WERI-Rb-1 (cell line): ENCODE results near the gene ZDHHC6.

Source experiments
- DNase-seq: peaks from one replicate; pipeline ENCODE4 v3.0.0-alpha.2; 2020
- H3K27ac ChIP-seq: fragments of 250-450 bp; sonication (Bioruptor Pico); 2 replicates; pipeline ENCODE4 v1.5.1; 2020; ENCODE audit warnings: mild to moderate bottlenecking, moderate library complexity
- H3K27me3 ChIP-seq: fragments of 250-450 bp; sonication (Bioruptor Pico); 2 replicates; pipeline ENCODE4 v1.5.1; 2021; ENCODE audit warnings: mild to moderate bottlenecking, low read depth, moderate library complexity; ENCODE audit not compliant: insufficient read depth, severe bottlenecking
- H3K36me3 ChIP-seq: fragments of 250-450 bp; sonication (Bioruptor Pico); 2 replicates; pipeline ENCODE4 v1.5.1; 2020; ENCODE audit warnings: mild to moderate bottlenecking, moderate library complexity
- H3K4me3 ChIP-seq: 2 replicates; pipeline ENCODE4 v1.5.1; 2011; ENCODE audit warnings: low read depth, mild to moderate bottlenecking, control low read depth, low read length
- H3K9me3 ChIP-seq: fragments of 250-450 bp; sonication (Bioruptor Pico); 2 replicates; pipeline ENCODE4 v1.5.1; 2021; ENCODE audit warnings: mild to moderate bottlenecking, moderate library complexity; ENCODE audit not compliant: severe bottlenecking
- CTCF ChIP-seq: IDR thresholded peaks from 2 replicates; pipeline ENCODE4 v1.5.1; 2011; ENCODE audit warnings: low read depth, mild to moderate bottlenecking, control low read depth, inconsistent platforms, low read length

ZDHHC6 gene

GRCh38 chr10:112434988-112435619 is 11.6 kb downstream of the ZDHHC6 start:
- TF ChIP-seq CTCF: no peak
- peaks cover 53% of the 10 kb centered on the region for H3K36me3 ChIP-seq
- H3K27ac ChIP-seq: no peak overlapping the region
- H3K4me3 ChIP-seq: no peak overlapping the region
- no peaks in the 10 kb centered on the region for H3K9me3 ChIP-seq
- no peaks in the 10 kb centered on the region for H3K27me3 ChIP-seq
- DNase-seq: no peak

- peaks cover 46% of the 10 kb centered on the region for H3K36me3 ChIP-seq
- no peak overlapping the region for H3K4me3 ChIP-seq
- no peak for TF ChIP-seq CTCF
- H3K27me3 ChIP-seq: no peaks in the 10 kb centered on the region
- H3K9me3 ChIP-seq: no peaks in the 10 kb centered on the region
- DNase-seq: no peak
- no peak overlapping the region for H3K27ac ChIP-seq
Observed at GRCh38 chr10:112433136-112433535, 13.6 kb downstream of the ZDHHC6 start.

GRCh38 chr10:112429654-112430230 is 17.0 kb downstream of the ZDHHC6 start:
- no peaks in the 10 kb centered on the region for H3K27me3 ChIP-seq
- H3K4me3 ChIP-seq: no peak overlapping the region
- no peak for DNase-seq
- H3K36me3 ChIP-seq: peaks cover 32% of the 10 kb centered on the region
- H3K27ac ChIP-seq: no peak overlapping the region
- no peaks in the 10 kb centered on the region for H3K9me3 ChIP-seq
- TF ChIP-seq CTCF: no peak

GRCh38 chr10:112429147-112429546 is 17.6 kb downstream of the ZDHHC6 start:
- Histone ChIP-seq H3K36me3 (peaks cover 32% of the 10 kb centered on the region), H3K27me3 (no peaks in the 10 kb centered on the region), H3K4me3 (no peak overlapping the region), H3K27ac (no peak overlapping the region), H3K9me3 (no peaks in the 10 kb centered on the region)
- TF ChIP-seq CTCF: no peak
- DNase-seq: no peak

- H3K27ac ChIP-seq: no peak overlapping the region
- no peak overlapping the region for H3K4me3 ChIP-seq
- no peak for DNase-seq
- no peaks in the 10 kb centered on the region for H3K9me3 ChIP-seq
- no peak for TF ChIP-seq CTCF
- H3K27me3 ChIP-seq: no peaks in the 10 kb centered on the region
- H3K36me3 ChIP-seq: peaks cover 15% of the 10 kb centered on the region
Observed at GRCh38 chr10:112426111-112426510, 20.6 kb downstream of the ZDHHC6 start.

- no peaks in the 10 kb centered on the region for H3K9me3 ChIP-seq
- no peak overlapping the region for H3K4me3 ChIP-seq
- peaks cover 6% of the 10 kb centered on the region; the same call in 1 of the 2 replicates for H3K36me3 ChIP-seq
- DNase-seq: no peak
- no peak for TF ChIP-seq CTCF
- no peak overlapping the region for H3K27ac ChIP-seq
- no peaks in the 10 kb centered on the region for H3K27me3 ChIP-seq
Observed at GRCh38 chr10:112424651-112425050, 22.1 kb downstream of the ZDHHC6 start.
